Suprapubic skin (tissue), 4 donors: ENCODE measurements around the gene CBLB. TPM values are rescaled to one million over a fixed set of nuclear protein-coding genes. Genes with fewer than 3 reads are reported as not detected.

Experiments
- DNase-seq, 2 donors: peaks; one replicate each; pipeline ENCODE4 v3.0.0-alpha.2; 2019; ENCODE audit warnings: low spot score in 2 of 2
- H3K27ac ChIP-seq: fragments of 200-600 bp; sonication (generic); one replicate; pipeline ENCODE4 v1.5.1; 2019
- H3K27me3 ChIP-seq: fragments of 200-600 bp; sonication (generic); one replicate; pipeline ENCODE4 v1.5.1; 2019
- H3K36me3 ChIP-seq: fragments of 200-600 bp; sonication (generic); one replicate; pipeline ENCODE4 v1.5.1; 2019
- H3K4me1 ChIP-seq: fragments of 200-600 bp; sonication (generic); one replicate; pipeline ENCODE4 v1.5.1; 2019
- H3K4me3 ChIP-seq: fragments of 200-600 bp; sonication (generic); one replicate; pipeline ENCODE4 v1.5.1; 2019; ENCODE audit warnings: mild to moderate bottlenecking
- H3K9me3 ChIP-seq: fragments of 200-600 bp; sonication (generic); one replicate; pipeline ENCODE4 v1.5.1; 2019
- EP300 ChIP-seq: sonication (generic); formaldehyde crosslinking; IDR thresholded peaks from one replicate; pipeline ENCODE4 v1.6.1; 2017; ENCODE audit warnings: antibody characterized with exemption
- POLR2A ChIP-seq, 2 donors: fragments of 450-650 bp; IDR thresholded peaks; one replicate each; pipeline ENCODE4 v1.6.1; 2017; ENCODE audit warnings: antibody characterized with exemption in 2 of 2, mild to moderate bottlenecking in 2 of 2, moderate library complexity in 2 of 2
- POLR2AphosphoS5 ChIP-seq, 3 donors: sonication (generic); formaldehyde crosslinking; IDR thresholded peaks; one replicate each; pipeline ENCODE4 v1.6.1; 2017; ENCODE audit warnings: antibody characterized with exemption in 3 of 3
- WGBS: methylation state at CpG from one replicate; pipeline ENCODE4 v1.1.5; 2018; 5-methylcytosine and 5-hydroxymethylcytosine counted together
- total RNA-seq, 4 donors: library from RNA; depleted of rRNA; stranded (reverse); fragments of >200 nt; gene quantifications; one replicate each; pipeline ENCODE4 v1.1.0, GENCODE V29; 2016
- TF ChIP-seq, protein P1 (sequence below), 2 donors: fragments of 200-600 bp in 1 of 2; fragments of 450-650 bp in 1 of 2; sonication (generic) in 1 of 2; IDR thresholded peaks; one replicate each; pipeline ENCODE4 v1.5.1; 2016 to 2019; ENCODE audit warnings: antibody characterized with exemption in 2 of 2, mild to moderate bottlenecking in 1 of 2, moderate library complexity in 1 of 2

CBLB gene
- total RNA-seq, 4 donors from 2014 or later = 16.8 to 43.8 (median 25.2) TPM

DNA sequence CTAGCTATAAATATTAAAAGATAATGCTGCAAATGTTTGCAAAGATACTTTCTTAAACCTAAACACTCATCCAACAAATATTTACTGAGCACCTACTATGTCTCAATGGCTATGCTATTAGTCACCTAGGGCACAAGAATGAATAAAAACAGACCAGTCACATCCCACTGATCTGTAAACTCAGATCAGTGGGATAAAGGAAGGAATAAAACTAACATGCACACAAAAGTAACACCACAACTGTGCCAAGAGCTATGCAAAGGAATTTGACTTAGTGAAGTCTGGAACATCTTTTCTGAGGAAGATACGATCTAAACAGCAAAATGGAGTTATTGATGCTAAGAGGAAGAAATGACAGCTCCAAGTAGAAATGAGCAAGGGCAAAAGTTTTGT, 56.6 kb downstream of the CBLB start:
- no peak for DNase-seq
- Histone ChIP-seq H3K27me3 (no peaks in the 10 kb centered on the region), H3K4me1 (peaks cover 11% of the 10 kb centered on the region), H3K36me3 (no peaks in the 10 kb centered on the region), H3K4me3 (no peak overlapping the region), H3K9me3 (no peaks in the 10 kb centered on the region), H3K27ac (no peak overlapping the region)
- TF ChIP-seq EP300 (no peak), POLR2A (IDR thresholded peaks at IDR 0.05) (no peak)
- 83% methylated on average over 1 of the region's 1 CpG for WGBS

DNA sequence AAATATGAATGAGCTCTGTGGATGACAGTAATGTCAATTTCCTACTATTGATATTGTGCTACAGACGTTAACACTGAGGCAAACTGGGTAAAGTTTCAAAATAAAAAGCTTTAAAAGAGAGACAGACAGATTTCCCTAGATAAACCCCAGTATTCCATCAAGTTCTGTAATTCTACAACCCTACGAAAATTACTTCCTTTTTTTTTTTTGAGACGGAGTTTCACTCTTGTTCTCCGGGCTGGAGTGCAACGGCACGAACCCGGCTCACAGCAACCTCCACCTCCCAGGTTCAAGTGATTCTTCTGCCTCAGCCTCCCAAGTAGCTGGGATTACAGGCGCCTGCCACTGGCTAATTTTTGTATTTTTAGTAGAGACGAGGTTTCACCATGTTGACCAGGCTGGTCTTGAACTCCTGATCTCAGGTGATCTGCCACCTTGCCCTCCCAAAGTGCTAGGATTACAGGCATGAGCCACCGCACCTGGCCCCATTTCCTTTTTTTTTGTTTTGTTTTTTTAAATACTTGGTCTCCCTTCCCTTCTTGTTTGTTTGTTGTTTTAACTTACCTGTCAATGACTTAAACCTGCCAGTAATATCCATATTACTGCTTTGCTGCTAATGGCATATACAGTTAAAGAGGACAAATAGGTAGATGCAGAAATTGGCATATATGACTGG, 57.2 kb downstream of the CBLB start:
- TF ChIP-seq POLR2AphosphoS5 (IDR thresholded peaks at IDR 0.05) = no peak
- TF ChIP-seq, protein P1, sequence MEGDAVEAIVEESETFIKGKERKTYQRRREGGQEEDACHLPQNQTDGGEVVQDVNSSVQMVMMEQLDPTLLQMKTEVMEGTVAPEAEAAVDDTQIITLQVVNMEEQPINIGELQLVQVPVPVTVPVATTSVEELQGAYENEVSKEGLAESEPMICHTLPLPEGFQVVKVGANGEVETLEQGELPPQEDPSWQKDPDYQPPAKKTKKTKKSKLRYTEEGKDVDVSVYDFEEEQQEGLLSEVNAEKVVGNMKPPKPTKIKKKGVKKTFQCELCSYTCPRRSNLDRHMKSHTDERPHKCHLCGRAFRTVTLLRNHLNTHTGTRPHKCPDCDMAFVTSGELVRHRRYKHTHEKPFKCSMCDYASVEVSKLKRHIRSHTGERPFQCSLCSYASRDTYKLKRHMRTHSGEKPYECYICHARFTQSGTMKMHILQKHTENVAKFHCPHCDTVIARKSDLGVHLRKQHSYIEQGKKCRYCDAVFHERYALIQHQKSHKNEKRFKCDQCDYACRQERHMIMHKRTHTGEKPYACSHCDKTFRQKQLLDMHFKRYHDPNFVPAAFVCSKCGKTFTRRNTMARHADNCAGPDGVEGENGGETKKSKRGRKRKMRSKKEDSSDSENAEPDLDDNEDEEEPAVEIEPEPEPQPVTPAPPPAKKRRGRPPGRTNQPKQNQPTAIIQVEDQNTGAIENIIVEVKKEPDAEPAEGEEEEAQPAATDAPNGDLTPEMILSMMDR (IDR thresholded peaks at IDR 0.05) = no peak
- no peak for TF ChIP-seq POLR2A (IDR thresholded peaks at IDR 0.05)
- no peak for TF ChIP-seq EP300
- no peak overlapping the region for H3K27ac ChIP-seq
- no peaks in the 10 kb centered on the region for H3K36me3 ChIP-seq
- no peak for DNase-seq
- 81% methylated on average over 10 of the region's 10 CpGs for WGBS
- H3K9me3 ChIP-seq = no peaks in the 10 kb centered on the region
- H3K27me3 ChIP-seq = no peaks in the 10 kb centered on the region
- H3K4me3 ChIP-seq = no peak overlapping the region
- peaks cover 12% of the 10 kb centered on the region for H3K4me1 ChIP-seq

DNA sequence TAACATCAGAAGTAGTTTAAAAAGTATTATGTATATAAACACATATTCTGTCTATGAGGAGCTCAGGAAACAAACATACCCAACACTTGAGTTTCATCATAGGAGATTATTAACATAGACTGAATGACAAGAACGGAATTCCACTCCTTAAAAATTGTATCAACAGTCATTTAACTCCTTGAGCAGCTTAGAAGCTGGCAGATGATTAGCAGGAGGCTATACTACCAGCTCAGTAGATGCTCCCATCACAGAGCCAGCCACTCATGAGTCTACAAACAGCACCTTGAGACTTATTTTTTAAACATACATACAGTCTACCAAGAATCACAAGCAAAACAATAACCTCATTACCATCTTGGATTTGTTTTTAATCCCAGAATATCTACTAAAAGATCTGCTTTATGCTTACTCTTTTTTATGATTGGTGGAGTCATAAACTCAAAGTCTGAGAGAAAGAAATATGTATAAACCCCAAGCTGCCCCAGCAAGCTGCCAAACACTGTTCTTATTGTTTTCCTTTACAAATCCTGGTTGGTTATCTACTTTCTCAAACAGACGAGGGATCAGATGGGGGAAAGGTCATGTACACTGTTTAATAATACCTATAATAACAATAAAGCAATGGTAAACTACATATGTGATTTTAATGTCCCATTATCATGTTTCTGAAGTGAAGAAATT, 59.5 kb downstream of the CBLB start:
- Histone ChIP-seq H3K27ac (no peak overlapping the region), H3K4me1 (peaks cover 19% of the 10 kb centered on the region), H3K4me3 (no peak overlapping the region), H3K9me3 (no peaks in the 10 kb centered on the region), H3K36me3 (no peaks in the 10 kb centered on the region), H3K27me3 (no peaks in the 10 kb centered on the region)
- 57% methylated on average over 2 of the region's 2 CpGs for WGBS
- TF ChIP-seq POLR2AphosphoS5 (IDR thresholded peaks at IDR 0.05) = no peak
- TF ChIP-seq, protein P1 (IDR thresholded peaks at IDR 0.05) = no peak
- TF ChIP-seq EP300 = no peak
- no peak for TF ChIP-seq POLR2A (IDR thresholded peaks at IDR 0.05)
- no peak for DNase-seq

DNA sequence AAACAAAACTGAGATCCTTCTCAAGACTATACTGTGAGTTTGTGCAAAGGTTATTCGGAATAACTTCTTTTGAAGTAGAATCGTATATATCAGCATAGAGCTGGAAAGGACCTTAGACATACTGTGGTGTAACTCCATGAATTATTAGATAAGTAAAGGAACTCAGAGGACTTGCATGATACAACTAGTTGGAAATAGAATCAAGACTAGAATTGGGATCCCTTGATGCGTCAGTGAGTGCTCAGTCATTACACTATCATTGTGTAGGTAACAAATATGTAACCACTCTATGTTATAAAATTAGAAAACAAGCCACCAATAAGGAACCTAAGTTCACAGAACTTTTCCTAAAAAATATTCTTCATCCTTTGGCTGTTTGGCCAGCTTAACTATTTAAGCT, 61.1 kb downstream of the CBLB start:
- Histone ChIP-seq H3K4me1 (peaks cover 19% of the 10 kb centered on the region), H3K36me3 (no peaks in the 10 kb centered on the region), H3K27ac (no peak overlapping the region), H3K9me3 (no peaks in the 10 kb centered on the region), H3K4me3 (no peak overlapping the region), H3K27me3 (no peaks in the 10 kb centered on the region)
- no peak for DNase-seq
- WGBS = 93% methylated on average over 3 of the region's 3 CpGs
- TF ChIP-seq POLR2AphosphoS5 (IDR thresholded peaks at IDR 0.05) = no peak
- TF ChIP-seq, protein P1 (IDR thresholded peaks at IDR 0.05) = no peak
- no peak for TF ChIP-seq EP300
- no peak for TF ChIP-seq POLR2A (IDR thresholded peaks at IDR 0.05)

DNA sequence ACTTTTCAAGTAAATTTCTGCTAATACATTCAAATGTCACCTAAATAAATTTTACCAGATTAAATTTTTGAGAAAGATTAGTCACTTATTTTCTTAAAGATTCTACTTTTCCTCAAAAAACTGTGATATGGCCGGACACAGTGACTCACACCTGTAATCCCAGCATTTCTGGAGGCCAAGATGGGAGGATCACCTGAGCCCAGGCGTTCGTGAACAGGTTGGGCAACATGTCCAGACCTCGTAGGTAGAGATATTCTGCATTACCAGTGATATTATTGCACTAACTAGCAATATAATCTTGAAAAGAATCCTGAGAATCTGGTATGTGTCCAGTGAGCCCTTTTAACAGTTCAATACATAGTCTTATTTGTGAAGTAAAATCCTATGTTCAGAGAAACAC, 61.7 kb downstream of the CBLB start:
- no peak overlapping the region for H3K27ac ChIP-seq
- 81% methylated on average over 4 of the region's 4 CpGs for WGBS
- peaks cover 19% of the 10 kb centered on the region for H3K4me1 ChIP-seq
- no peaks in the 10 kb centered on the region for H3K36me3 ChIP-seq
- DNase-seq = no peak
- H3K9me3 ChIP-seq = no peaks in the 10 kb centered on the region
- H3K4me3 ChIP-seq = no peak overlapping the region
- TF ChIP-seq, protein P1 (IDR thresholded peaks at IDR 0.05) = no peak
- TF ChIP-seq POLR2AphosphoS5 (IDR thresholded peaks at IDR 0.05) (no peak), POLR2A (IDR thresholded peaks at IDR 0.05) (no peak), EP300 (no peak)
- no peaks in the 10 kb centered on the region for H3K27me3 ChIP-seq
